ENCODE data around the gene DNAL4.
A peak's percentile ranks its signal among the peaks of the same experiment; 100 is the strongest.

DNAL4 gene

DNA sequence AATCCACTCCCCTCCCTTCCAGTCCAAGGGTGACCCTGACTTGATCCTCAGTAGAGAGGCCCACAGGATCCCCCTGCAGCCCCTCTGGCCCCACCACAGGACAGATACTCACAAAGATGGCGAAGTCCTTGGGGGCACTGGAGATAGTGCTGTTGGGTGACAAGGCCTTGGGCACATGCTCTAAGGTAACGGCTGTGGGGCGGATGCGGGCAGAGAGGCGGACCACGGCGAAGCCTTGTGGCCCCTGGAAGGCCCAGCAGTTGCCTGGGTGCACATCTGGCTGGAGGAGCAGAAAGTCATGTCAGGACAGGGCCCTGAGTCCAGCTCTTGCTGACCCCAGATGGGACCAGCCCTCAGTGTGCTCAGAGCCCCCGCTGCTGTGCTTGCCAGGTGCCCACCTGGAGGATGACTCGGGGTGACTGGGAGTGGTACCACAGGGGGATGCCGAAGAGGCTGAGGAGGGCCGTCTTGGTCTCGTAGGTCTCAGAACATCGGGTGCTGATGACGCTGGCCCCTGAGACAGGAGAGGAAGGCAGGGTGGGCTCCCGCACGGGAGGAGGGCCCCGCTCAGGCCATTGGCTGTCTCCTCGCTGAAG lies 55.4 kb downstream of the DNAL4 start:
- DNase-seq, result no peak

DNA sequence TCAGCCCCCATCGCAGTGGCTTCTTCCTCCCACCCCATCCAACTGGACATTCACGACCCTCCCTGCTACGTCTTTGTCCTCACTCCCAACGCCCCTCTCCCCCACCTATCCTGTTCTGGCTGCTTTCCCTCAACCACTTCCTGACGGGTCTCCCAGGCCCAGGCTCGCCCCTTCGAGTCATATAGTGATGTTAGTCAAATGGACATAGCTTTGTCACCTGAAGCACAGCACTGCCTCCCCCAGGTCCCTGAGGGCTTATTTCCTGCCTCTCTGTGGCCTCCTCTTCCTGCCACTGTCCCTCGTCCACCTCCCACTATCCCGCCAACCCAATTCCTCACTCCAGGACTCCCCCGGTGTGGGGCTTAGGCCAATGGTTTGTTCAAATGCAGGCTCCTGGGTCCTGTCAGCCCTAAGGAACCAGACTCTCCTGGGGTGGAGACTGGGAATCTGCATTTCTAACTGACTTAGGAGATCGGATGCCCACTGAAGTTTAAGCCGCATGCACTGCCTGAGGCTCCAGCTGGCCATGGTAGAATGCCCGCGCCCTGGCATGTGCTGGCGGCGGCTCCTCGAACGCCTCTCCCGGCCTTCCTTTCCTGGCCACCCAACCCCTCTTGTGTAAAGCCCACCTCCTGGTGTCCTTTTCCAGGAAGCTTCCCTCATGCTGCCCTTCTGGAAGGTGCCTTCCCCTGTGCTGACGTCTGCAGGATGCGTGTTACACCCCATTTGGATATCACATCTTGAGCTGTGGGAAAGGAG lies 56.5 kb downstream of the DNAL4 start:
- no peak for DNase-seq

DNA sequence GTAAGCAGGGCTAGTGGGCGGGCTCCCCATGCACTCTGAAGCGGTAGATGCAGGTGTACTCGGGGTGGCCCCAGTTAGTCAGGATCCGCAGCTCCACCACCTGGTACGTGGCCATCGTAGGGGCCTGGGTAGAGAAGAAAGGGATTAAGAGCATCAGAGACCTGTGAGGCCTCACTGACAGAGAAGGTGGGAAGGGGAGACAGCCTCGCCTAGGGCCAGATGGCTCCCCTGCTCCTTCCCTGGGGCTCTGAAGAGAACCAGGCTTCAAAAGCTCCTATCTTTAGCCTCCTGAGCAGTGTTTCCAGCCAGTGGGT lies 57.7 kb downstream of the DNAL4 start:
- DNase-seq, result no peak

DNA sequence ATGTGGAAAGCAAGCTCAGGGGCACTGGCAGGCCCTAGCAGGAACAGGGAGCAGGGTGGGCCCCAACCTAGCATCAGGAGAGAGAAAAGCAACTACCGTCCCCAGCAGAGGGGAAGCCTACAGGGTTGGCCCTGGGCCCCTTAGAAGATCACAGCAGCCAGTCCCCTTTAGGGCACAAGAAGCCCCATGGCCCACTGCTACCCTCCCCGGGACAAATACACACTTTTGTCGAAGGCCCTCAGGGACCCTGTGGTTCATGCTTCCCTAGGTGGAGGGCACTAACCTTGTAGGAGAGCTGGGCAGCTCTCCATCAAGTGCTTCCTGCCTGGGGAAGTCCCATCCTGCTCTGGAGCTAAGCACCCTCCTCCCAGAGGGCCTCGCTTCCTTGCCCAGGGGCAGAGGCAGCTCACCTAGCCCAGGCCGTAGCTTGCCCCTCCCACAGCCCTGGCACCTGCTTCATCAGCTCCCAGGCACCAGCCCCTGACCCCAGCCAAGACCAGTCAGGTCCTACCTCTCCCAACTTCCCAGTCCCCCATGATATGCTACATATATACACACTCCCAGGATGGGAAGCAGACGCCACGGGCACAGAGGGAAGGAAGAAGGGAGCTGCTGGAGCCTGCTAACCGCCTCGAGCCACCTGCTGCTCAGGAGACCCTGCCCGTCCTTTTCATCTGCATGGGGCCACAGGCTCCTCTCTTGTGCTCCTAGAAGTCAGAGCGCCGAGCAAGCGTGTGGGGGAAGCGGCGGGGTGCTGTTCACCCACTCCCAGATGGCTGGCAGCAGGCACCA lies 58.3 kb downstream of the DNAL4 start:
- peak; percentile 30 for DNase-seq

DNA sequence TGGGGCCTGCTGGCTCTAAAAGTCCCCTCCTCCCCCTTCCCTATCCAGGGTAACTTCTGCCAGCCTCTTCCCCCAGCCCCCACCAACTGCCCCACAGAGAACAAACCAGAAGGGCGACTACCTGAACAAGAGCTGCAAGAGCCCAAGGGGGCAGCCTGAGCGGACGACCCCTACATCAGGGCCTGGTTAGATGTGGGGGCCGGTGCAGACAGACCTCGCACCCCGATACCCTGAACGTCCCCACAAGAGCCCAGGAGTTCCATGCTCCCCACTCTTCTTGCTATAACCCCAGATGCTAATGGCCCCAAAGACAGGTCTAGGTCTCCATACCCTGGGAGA lies 58.8 kb downstream of the DNAL4 start:
- DNase-seq, result no peak

DNA sequence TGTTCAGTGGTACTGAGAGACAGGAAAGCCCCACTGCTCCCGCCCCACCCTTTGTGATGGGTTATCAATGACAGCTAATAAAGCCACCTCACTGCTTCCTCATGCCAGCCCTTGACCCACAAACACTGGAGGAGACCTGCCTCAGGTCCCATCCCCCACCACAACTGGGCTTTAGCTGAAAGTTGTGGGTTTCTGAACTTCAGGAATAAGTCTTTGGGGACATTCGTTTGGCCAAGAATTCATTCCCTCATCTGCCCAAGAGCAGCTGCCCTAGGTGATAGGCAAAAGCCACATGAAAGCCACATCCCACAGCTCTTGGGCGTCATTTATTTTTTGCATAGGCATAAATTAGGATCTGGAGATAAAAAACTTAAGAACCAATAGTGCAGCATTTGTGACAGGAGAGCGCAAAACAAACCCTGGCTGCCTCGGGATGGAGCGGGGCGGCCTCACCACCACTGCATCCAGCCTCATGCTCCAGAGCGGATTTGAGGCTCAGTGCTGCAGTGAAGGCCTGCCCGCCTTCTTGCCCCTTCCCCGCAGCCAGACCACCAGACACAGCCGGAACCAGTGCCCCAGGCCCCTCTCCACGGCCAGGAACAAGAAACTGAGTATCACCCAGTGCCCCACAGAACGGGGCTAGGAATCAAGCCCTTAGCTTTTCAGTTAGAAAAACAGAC lies 59.4 kb downstream of the DNAL4 start:
- peak; percentile 28 for DNase-seq

DNA sequence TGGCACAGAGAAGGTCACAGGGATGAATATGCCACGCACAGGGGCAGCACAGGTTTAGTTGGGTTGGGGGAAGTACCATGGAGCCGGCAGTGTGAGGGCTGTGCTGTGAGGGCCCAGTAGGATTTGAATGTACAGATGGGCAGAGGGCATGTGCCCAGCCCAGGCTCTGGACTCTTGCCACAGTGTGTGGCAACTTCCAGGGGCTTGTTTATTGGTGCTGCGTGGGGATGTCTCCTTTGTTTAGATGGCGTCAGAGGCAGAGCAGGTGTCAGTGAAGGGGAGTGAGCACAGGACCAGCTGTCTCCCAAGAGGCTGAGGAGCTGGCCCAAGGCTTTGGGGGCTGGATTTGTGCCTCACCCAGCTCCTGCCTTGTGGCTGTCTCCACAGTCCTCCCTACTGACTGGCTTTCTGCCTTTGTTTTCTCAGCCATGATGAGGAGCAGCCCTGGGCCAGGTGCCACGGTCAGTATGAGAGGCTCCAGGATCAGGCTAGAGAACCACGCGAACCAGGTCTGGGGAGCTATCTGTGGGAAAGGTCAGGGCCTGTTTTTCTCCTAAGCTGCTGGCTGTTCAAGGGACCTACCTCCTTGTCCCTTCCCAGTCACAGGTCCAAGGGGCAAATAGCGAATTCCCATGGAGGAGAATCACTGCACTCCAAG lies 60.1 kb downstream of the DNAL4 start:
- no peak for DNase-seq

DNA sequence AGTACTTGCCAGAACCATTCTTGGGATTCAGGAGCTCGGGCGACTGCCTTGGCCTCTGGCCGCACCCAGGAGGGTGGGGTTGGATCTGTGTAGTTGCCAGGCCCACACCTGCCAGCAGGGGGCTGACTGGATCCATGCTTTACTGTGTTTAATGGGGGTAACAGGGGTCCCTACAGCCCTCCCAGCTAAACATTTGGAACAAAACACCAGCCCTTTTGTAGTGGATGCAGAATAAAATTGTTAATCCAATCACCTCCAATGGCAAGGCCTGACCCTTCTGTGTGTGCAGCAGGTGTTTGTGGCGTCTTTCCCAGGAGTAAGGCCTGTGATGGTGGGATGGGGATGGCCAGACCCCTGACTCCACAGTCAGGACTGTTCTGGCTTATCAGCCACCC lies 60.6 kb downstream of the DNAL4 start:
- peak; percentile 63 for DNase-seq

DNA sequence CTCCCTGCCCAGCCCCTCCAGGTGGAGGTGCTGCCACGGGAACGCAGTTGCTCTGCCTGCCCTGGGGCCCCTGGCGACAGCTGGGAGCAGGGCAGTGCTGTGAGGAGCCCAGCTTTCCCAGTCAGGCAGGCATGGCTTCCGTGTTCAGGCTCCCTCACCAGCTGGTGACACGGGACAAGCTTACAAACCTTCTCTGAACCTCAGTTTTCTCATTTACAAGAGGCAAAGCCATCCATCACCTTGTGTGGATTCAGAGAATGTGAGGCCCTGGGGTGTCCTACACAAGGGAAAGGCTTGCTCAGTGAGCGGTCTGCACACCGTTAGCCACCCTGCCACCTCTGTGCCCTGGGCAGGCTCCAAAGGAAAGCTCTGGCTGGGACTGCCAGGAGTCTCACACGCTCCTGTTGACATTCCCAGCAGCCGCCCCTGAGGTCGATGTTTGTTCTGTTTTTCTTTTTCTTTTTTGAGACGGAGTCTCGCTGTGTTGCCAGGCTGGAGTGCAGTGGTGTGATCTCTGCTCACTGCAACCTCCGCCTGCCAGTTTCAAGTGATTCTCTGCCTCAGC lies 61.6 kb downstream of the DNAL4 start:
- DNase-seq, result no peak

DNA sequence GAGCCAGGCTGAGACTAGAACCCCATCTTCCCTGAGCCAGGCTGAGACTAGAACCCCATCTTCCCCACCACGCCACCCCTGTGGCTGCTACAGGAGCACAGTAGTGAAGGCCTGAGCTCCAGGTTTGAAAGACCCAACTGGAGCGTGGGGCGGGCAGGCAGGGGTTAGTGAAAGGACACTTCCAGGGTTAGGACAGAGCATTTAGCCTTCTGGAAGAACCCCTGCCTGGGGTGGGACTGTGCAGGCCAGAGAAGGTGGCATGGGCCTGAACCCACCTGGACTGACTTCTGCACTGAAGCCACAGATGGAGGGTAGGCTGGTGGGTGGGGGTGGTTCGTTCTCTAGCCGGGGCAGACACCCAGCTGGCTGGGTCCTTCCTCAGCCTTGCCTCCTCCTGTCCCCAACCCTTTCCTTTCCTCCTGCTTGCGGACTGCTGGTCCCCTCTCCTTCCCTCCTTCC lies 62.2 kb downstream of the DNAL4 start:
- DNase-seq, result no peak

DNA sequence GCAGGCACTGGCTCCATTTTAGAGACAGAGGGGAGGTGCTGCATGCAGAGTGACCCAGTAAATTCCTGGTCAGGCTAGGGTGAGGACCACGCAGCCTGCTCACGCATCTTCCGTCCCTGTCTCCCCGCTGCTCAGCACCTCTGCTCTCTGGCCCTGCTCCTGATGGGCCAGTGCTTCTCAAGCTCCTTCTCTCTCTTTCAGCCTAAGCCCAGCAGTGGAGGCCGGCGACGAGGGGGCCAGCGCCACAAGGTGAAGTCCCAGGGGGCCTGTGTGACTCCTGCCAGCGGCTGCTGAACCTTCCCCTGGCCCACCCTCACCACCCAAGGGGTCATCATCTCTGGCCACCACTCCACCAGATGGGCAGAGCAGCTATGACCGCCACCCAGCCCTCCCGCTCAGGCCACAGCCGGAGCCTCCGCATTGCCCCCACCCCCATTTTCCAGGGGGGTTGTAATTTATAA lies 63.5 kb downstream of the DNAL4 start:
- DNase-seq, result no peak

DNA sequence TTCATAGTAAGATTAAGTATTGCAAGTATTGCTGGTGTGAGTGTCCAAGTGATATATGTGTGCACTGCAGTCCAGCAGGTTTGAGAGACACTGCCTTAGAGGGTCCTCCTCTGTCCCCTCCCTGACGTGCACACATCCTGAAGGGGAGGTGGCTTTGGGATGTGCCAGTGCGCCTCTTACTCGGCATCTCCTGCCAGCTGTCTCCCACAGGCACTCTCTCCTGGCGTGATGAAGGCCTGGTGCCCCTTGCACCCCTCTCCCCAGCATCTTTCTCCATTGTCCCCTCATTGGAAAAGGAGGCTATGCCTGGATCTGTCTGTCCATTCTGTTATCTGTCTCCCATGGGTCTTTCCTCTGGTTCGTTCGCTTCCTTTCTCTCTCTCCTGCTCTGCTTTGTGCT lies 64.0 kb downstream of the DNAL4 start:
- no peak for DNase-seq

DNA sequence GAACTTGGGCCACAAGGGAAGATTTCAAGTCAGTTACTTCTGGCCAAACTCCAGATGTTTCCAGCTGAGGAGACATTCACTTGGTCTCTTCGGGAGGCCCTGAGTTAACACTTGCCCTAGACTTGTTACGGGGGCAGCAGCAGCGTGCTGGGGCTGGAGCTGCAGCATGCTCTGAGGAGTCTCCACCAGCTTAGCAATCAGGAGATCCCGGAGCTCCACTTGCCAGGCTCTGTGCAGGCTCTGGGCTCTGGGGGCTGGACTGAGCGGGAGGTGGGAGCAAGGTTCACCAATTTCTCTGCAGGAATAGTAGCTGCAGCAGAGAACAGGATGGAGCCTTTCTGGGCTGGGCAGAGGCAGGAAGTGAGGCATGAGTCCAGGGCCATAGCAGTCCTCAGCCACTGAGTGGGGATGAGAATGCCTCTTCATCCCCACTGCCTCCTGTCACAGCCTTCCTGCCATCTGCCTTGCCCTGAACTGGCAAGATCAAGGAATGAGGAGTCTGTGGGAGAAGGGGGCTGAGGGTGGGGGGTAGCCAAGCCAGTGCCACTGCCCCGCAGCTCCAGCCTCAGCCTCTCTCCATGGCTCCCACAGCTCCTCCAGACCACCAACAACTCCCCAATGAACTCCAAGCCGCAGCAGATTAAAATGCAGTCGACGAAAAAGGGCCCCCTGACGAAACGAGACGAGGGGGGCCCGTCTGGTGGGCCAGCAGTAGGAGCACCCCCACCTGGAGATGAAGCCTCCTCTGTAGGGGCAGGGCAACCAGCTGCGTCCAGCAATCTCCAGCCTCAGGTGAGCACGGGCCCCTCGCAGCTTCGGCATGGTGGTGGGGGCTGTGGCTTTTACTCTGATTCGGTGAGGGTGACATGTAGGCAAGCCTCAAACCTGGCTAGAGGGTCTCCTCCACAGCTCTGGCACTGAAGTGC lies 64.8 kb downstream of the DNAL4 start:
- DNase-seq, result no peak

Data from CD4-positive, alpha-beta T cell treated with Interleukin-17A for 1 hour (primary cell).